WTC11 (cell line): ENCODE results near the gene TNNI3K. TPM values are rescaled to one million over a fixed set of nuclear protein-coding genes. Genes with fewer than 3 reads are reported as not detected.

Experiments
- ATAC-seq: fragments of 200-7000 bp; cut with Tn5 transposase; 2 replicates; pipeline ENCODE4 v1.10.0; 2021; ENCODE audit warnings: mild to moderate bottlenecking, moderate library complexity
- CTCF ChIA-PET: fragments of 300-600 bp; sonication (Branson Sonifier 250); formaldehyde crosslinking; loops from one replicate; lab custom pipeline; 2021; ENCODE audit warnings: antibody characterized with exemption; lab: Charles Lee
- POLR2A ChIA-PET: fragments of 350-600 bp; sonication (Branson Sonifier 250); formaldehyde crosslinking; loops from one replicate; lab custom pipeline; 2021; ENCODE audit warnings: antibody characterized with exemption; lab: Charles Lee
- DNase-seq: peaks from one replicate; pipeline ENCODE4 v3.0.0; 2021; ENCODE audit warnings: low spot score
- H3K27ac Mint-ChIP-seq: 2 replicates; pipeline ENCODE4 v1.8.0; 2021; ENCODE audit warnings: mixed read lengths
- H3K27me3 Mint-ChIP-seq: 2 replicates; pipeline ENCODE4 v1.8.0; 2021; ENCODE audit warnings: low read depth, mild to moderate bottlenecking, moderate library complexity, mixed read lengths
- H3K36me3 Mint-ChIP-seq: 2 replicates; pipeline ENCODE4 v1.8.0; 2021; ENCODE audit warnings: mixed read lengths
- H3K4me1 Mint-ChIP-seq: 2 replicates; pipeline ENCODE4 v1.8.0; 2022; ENCODE audit warnings: mixed read lengths
- H3K4me3 Mint-ChIP-seq: 2 replicates; pipeline ENCODE4 v1.8.0; 2021; ENCODE audit warnings: mild to moderate bottlenecking, moderate library complexity, mixed read lengths
- H3K9me3 Mint-ChIP-seq: 2 replicates; pipeline ENCODE4 v1.8.0; 2021; ENCODE audit warnings: mixed read lengths
- ATF6 ChIP-seq: sonication (generic); formaldehyde crosslinking; IDR thresholded peaks from 2 replicates; pipeline ENCODE4 v1.8.1; 2023; ENCODE audit warnings: mild to moderate bottlenecking, missing genetic modification reagents
- CREB1 ChIP-seq: sonication (generic); formaldehyde crosslinking; IDR thresholded peaks from 2 replicates; pipeline ENCODE4 v1.8.0; 2023; ENCODE audit warnings: mild to moderate bottlenecking, missing genetic modification reagents
- ERG ChIP-seq: fragments of 250-450 bp; sonication (Bioruptor Pico); IDR thresholded peaks from 2 replicates; pipeline ENCODE4 v1.8.0; 2021; ENCODE audit warnings: mild to moderate bottlenecking
- FOXP1 ChIP-seq: sonication (generic); formaldehyde crosslinking; IDR thresholded peaks from 2 replicates; pipeline ENCODE4 v1.8.0; 2022; ENCODE audit warnings: missing genetic modification reagents, mild to moderate bottlenecking, moderate library complexity, borderline replicate concordance
- FOXP4 ChIP-seq: sonication (generic); formaldehyde crosslinking; IDR thresholded peaks from 2 replicates; pipeline ENCODE4 v1.8.0; 2022; ENCODE audit warnings: mild to moderate bottlenecking, missing genetic modification reagents
- GABPB1 ChIP-seq: sonication (generic); formaldehyde crosslinking; IDR thresholded peaks from 2 replicates; pipeline ENCODE4 v1.8.1; 2023; ENCODE audit warnings: mild to moderate bottlenecking, missing genetic modification reagents
- IRF1 ChIP-seq: sonication (generic); formaldehyde crosslinking; IDR thresholded peaks from 2 replicates; pipeline ENCODE4 v1.8.0; 2023; ENCODE audit warnings: missing genetic modification reagents
- IRF2 ChIP-seq: sonication (generic); formaldehyde crosslinking; IDR thresholded peaks from 2 replicates; pipeline ENCODE4 v1.8.0; 2022; ENCODE audit warnings: low read depth, missing genetic modification reagents, borderline replicate concordance
- KAT7 ChIP-seq: sonication (generic); formaldehyde crosslinking; IDR thresholded peaks from 2 replicates; pipeline ENCODE4 v1.8.1; 2023; ENCODE audit warnings: missing genetic modification reagents, mild to moderate bottlenecking, borderline replicate concordance
- MYBL2 ChIP-seq: sonication (generic); formaldehyde crosslinking; IDR thresholded peaks from 2 replicates; pipeline ENCODE4 v1.8.1; 2023; ENCODE audit warnings: mild to moderate bottlenecking, moderate library complexity, missing genetic modification reagents
- SMAD3 ChIP-seq: sonication (generic); formaldehyde crosslinking; IDR thresholded peaks from 2 replicates; pipeline ENCODE4 v1.8.0; 2022; ENCODE audit warnings: missing genetic modification reagents, mild to moderate bottlenecking, borderline replicate concordance
- ZNF121 ChIP-seq: sonication (generic); formaldehyde crosslinking; IDR thresholded peaks from 2 replicates; pipeline ENCODE4 v1.8.0; 2023; ENCODE audit warnings: missing genetic modification reagents
- ZNF423 ChIP-seq: fragments of 250-450 bp; sonication (Bioruptor Pico); IDR thresholded peaks from 2 replicates; pipeline ENCODE4 v2.1.2; 2022; ENCODE audit warnings: mild to moderate bottlenecking, moderate library complexity
- ZNF512 ChIP-seq: sonication (generic); formaldehyde crosslinking; IDR thresholded peaks from 2 replicates; pipeline ENCODE4 v1.8.1; 2022; ENCODE audit warnings: missing genetic modification reagents, borderline replicate concordance
- ZSCAN18 ChIP-seq: fragments of 250-450 bp; sonication (Bioruptor Pico); IDR thresholded peaks from 2 replicates; pipeline ENCODE4 v2.1.2; 2022; ENCODE audit warnings: mild to moderate bottlenecking, moderate library complexity
- total RNA-seq: library from RNA; stranded (reverse); gene quantifications from 3 replicates; pipeline ENCODE4 v1.2.3, GENCODE V29; 2021
- TF ChIP-seq, protein P1 (sequence below): fragments of 250-450 bp; sonication (Bioruptor Pico); IDR thresholded peaks from 2 replicates; pipeline ENCODE4 v1.9.0; 2021; ENCODE audit warnings: mild to moderate bottlenecking

The TNNI3K gene
- total RNA-seq, 1 experiment from 2014 or later, result 0.07 TPM

DNA sequence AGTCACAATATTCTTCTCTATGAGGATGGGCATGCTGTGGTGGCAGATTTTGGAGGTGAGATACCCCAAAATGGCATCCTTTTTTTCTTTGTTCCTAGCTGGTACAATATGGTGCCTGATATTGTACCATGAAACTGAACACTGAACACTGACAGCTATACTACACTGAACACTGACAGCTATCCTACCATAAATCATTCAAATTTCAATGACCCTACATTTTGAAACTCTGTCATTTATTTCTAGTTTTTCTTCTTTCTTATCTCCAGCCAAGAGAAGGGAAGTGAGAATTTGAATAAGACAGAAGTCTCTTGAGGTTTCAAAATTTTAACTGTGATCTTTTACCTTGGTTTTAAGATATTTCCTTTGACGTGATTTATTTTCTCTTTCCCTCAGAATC, 200.9 kb downstream of the TNNI3K start:
- Mint-ChIP-seq H3K27me3 (no peaks in the 10 kb centered on the region), H3K4me3 (no peak overlapping the region)
- CTCF ChIA-PET, result no interaction called here

DNA sequence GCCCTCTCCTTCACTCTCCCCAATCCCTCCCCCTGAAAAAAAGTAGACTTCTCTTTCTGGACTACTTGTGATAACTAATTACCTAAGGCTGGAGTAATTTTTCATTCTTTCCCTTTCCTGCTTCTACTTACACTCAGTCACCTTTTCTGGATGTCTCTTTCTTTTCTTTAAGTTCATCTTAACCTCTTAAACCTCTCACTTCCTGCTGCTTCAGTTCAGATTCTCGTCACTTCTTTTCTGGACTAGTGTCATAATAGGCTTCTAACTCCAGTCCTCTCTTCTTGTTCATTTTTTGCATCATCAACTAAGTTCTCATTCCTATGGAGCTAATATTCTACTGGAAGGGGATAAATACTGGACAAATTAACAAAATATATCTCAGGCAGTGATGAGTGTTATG, 201.8 kb downstream of the TNNI3K start:
- ChIA-PET CTCF (no interaction called here), POLR2A (no interaction called here)
- no peak for ATAC-seq
- TF ChIP-seq ZNF423 (CRISPR knock-in tag) (no peak), ERG (CRISPR knock-in tag) (no peak), GABPB1 (CRISPR knock-in tag) (no peak), ATF6 (CRISPR knock-in tag) (no peak), MYBL2 (CRISPR knock-in tag) (no peak), ZSCAN18 (no peak), SMAD3 (CRISPR knock-in tag) (no peak), FOXP1 (CRISPR knock-in tag) (no peak), ZNF512 (CRISPR knock-in tag) (no peak), KAT7 (CRISPR knock-in tag) (no peak), CREB1 (no peak), ZNF121 (no peak), IRF2 (CRISPR knock-in tag) (no peak)
- TF ChIP-seq, all 79 proteins: peak for 0
- no peak for DNase-seq
- Mint-ChIP-seq H3K36me3 (no peaks in the 10 kb centered on the region), H3K27me3 (no peaks in the 10 kb centered on the region), H3K9me3 (no peaks in the 10 kb centered on the region), H3K4me1 (no peaks in the 10 kb centered on the region), H3K27ac (no peak overlapping the region), H3K4me3 (no peak overlapping the region)

More for the DNA sequence above, 200.9 kb downstream of the TNNI3K start:
- TF ChIP-seq FOXP4 (CRISPR knock-in tag) (no peak), MYBL2 (CRISPR knock-in tag) (no peak), IRF1 (CRISPR knock-in tag) (no peak)
- TF ChIP-seq, protein P1, sequence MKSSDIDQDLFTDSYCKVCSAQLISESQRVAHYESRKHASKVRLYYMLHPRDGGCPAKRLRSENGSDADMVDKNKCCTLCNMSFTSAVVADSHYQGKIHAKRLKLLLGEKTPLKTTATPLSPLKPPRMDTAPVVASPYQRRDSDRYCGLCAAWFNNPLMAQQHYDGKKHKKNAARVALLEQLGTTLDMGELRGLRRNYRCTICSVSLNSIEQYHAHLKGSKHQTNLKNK, result no peak
- TF ChIP-seq, all 79 proteins: peak for 0
- no peak for ATAC-seq
- Mint-ChIP-seq H3K36me3 (no peaks in the 10 kb centered on the region), H3K9me3 (no peaks in the 10 kb centered on the region), H3K4me1 (no peaks in the 10 kb centered on the region), H3K27ac (no peak overlapping the region)
- no peak for DNase-seq
- POLR2A ChIA-PET, result no interaction called here
